GM12878 (cell line): ENCODE measurements around the gene HPGD. TPM values are rescaled to one million over a fixed set of nuclear protein-coding genes. Genes with fewer than 3 reads are reported as not detected.

ENCODE experiments used
- CBFB ChIP-seq: IDR thresholded peaks from 2 replicates; pipeline ENCODE4 v1.6.1; 2016; ENCODE audit warnings: antibody characterized with exemption, low read depth
- CHD2 ChIP-seq: IDR thresholded peaks from 2 replicates; pipeline ENCODE4 v1.6.1; 2011; ENCODE audit warnings: low read depth, low read length, improper control_type of control experiment, borderline replicate concordance
- CREB1 ChIP-seq: IDR thresholded peaks from 2 replicates; pipeline ENCODE4 v1.6.1; 2012; ENCODE audit warnings: low read depth, mild to moderate bottlenecking, inconsistent platforms
- FOXK2 ChIP-seq: fragments of 450-650 bp; IDR thresholded peaks from 2 replicates; pipeline ENCODE4 v1.6.1; 2017; ENCODE audit warnings: mild to moderate bottlenecking, moderate library complexity
- HDAC2 ChIP-seq: fragments of 200-600 bp; sonication (generic); IDR thresholded peaks from 2 replicates; pipeline ENCODE4 v1.6.1; 2017
- MEF2A ChIP-seq: IDR thresholded peaks from 2 replicates; pipeline ENCODE4 v1.6.1; 2011; ENCODE audit warnings: low read depth, mild to moderate bottlenecking, low read length, moderate library complexity; ENCODE audit not compliant: insufficient read depth
- MYC ChIP-seq: IDR thresholded peaks from 2 replicates; pipeline ENCODE4 v1.6.1; 2011; ENCODE audit warnings: mild to moderate bottlenecking, low read length, moderate library complexity, inconsistent platforms; ENCODE audit not compliant: insufficient read depth, insufficient replicate concordance, insufficient read length, severe bottlenecking
- PAX8 ChIP-seq: fragments of 450-650 bp; IDR thresholded peaks from 2 replicates; pipeline ENCODE4 v1.6.1; 2017; ENCODE audit warnings: mild to moderate bottlenecking, moderate library complexity
- PRDM15 ChIP-seq: fragments of 450-650 bp; formaldehyde crosslinking; IDR thresholded peaks from 2 replicates; pipeline ENCODE4 v1.4.0; 2020; ENCODE audit warnings: mild to moderate bottlenecking, moderate library complexity
- TARDBP ChIP-seq: IDR thresholded peaks from 2 replicates; pipeline ENCODE4 v1.6.1; 2016; ENCODE audit warnings: borderline replicate concordance
- TBL1XR1 ChIP-seq: IDR thresholded peaks from 2 replicates; pipeline ENCODE4 v1.6.1; 2012; ENCODE audit warnings: low read depth, low read length, improper control_type of control experiment
- USF1 ChIP-seq: IDR thresholded peaks from 2 replicates; pipeline ENCODE4 v1.6.1; 2011; ENCODE audit warnings: borderline replicate concordance, low read depth, mild to moderate bottlenecking, moderate library complexity, mixed read lengths, low read length; ENCODE audit not compliant: insufficient read depth; ENCODE audit errors: extremely low read length
- ZNF592 ChIP-seq: fragments of 450-650 bp; IDR thresholded peaks from 2 replicates; pipeline ENCODE4 v1.6.1; 2017; ENCODE audit warnings: mild to moderate bottlenecking, moderate library complexity
- polyA plus RNA-seq, 11 experiments: library from polyadenylated mRNA; depleted of rRNA in 4 of 11; unstranded in 6 of 11; stranded (reverse) in 5 of 11; fragments of >200 nt; fragmentation: Nextera tagmentation in 4 of 11; fragmentation: Illumina TruSeq in 1 of 11; extraction: Ambion mirVana in 4 of 11; extraction: Trizol in 1 of 11; gene quantifications; 1 replicate in 1 of 11; 2 replicates in 10 of 11; pipeline versions ENCODE4 v1.2.1 to v1.2.3, GENCODE V29; 2011 to 2016; ENCODE audit warnings: inconsistent platforms in 2 of 11, missing spikeins in 2 of 11, low read depth in 1 of 11
- total RNA-seq, 4 experiments: library from RNA; depleted of rRNA in 3 of 4; stranded (reverse); fragments of >200 nt in 3 of 4; fragmentation: Illumina TruSeq in 1 of 4; extraction: Trizol in 1 of 4; gene quantifications; 2 replicates each; pipeline versions ENCODE4 v1.2.1 to v1.2.3, GENCODE V29; 2013 to 2021
- TF ChIP-seq, protein P1 (sequence below): IDR thresholded peaks from 2 replicates; pipeline ENCODE4 v1.6.1; 2011; ENCODE audit warnings: low read depth, low read length, improper control_type of control experiment, borderline replicate concordance
- TF ChIP-seq, protein P2 (sequence below): IDR thresholded peaks from 2 replicates; pipeline ENCODE4 v1.6.1; 2011; ENCODE audit warnings: mild to moderate bottlenecking, low read depth, low read length, moderate library complexity; ENCODE audit not compliant: insufficient replicate concordance
- TF ChIP-seq, protein P3 (sequence below): fragments of 150-350 bp; IDR thresholded peaks from 2 replicates; pipeline ENCODE4 v1.6.1; 2014; ENCODE audit warnings: mild to moderate bottlenecking, low read depth, low read length

HPGD gene
- total and polyA plus RNA-seq, 10 of the 15 experiments (the other 5 are each of a cell fraction or from before 2014, with no cell fraction given) = 0.07 to 0.41 (median 0.24) TPM; not detected in 7

GRCh38 chr4:174538123-174538875 lies 16.0 kb upstream of the HPGD start (continued):
- TF ChIP-seq PRDM15 (CRISPR knock-in tag) (no peak), CBFB (0 out of 2 replicates have a peak, but pooled peaks have one; percentile 26), ZNF592 (no peak), MEF2A (0 out of 2 replicates have a peak, but pooled peaks have one; percentile 34), CREB1 (peak; percentile 63; the same call in 1 of the 2 replicates), CHD2 (no peak; the same call in 1 of the 2 replicates), FOXK2 (no peak), HDAC2 (no peak), MYC (no peak), TBL1XR1 (peak; percentile 60; the same call in 1 of the 2 replicates), USF1 (no peak), TARDBP (no peak), PAX8 (no peak)
- TF ChIP-seq, protein P1, sequence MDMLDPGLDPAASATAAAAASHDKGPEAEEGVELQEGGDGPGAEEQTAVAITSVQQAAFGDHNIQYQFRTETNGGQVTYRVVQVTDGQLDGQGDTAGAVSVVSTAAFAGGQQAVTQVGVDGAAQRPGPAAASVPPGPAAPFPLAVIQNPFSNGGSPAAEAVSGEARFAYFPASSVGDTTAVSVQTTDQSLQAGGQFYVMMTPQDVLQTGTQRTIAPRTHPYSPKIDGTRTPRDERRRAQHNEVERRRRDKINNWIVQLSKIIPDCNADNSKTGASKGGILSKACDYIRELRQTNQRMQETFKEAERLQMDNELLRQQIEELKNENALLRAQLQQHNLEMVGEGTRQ = no peak
- TF ChIP-seq, protein P2, sequence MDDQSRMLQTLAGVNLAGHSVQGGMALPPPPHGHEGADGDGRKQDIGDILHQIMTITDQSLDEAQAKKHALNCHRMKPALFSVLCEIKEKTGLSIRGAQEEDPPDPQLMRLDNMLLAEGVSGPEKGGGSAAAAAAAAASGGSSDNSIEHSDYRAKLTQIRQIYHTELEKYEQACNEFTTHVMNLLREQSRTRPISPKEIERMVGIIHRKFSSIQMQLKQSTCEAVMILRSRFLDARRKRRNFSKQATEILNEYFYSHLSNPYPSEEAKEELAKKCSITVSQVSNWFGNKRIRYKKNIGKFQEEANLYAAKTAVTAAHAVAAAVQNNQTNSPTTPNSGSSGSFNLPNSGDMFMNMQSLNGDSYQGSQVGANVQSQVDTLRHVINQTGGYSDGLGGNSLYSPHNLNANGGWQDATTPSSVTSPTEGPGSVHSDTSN = no peak
- TF ChIP-seq, protein P3, sequence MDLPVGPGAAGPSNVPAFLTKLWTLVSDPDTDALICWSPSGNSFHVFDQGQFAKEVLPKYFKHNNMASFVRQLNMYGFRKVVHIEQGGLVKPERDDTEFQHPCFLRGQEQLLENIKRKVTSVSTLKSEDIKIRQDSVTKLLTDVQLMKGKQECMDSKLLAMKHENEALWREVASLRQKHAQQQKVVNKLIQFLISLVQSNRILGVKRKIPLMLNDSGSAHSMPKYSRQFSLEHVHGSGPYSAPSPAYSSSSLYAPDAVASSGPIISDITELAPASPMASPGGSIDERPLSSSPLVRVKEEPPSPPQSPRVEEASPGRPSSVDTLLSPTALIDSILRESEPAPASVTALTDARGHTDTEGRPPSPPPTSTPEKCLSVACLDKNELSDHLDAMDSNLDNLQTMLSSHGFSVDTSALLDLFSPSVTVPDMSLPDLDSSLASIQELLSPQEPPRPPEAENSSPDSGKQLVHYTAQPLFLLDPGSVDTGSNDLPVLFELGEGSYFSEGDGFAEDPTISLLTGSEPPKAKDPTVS = no peak
